ENCODE data around the gene SEMA5B.

Gene SEMA5B

DNA sequence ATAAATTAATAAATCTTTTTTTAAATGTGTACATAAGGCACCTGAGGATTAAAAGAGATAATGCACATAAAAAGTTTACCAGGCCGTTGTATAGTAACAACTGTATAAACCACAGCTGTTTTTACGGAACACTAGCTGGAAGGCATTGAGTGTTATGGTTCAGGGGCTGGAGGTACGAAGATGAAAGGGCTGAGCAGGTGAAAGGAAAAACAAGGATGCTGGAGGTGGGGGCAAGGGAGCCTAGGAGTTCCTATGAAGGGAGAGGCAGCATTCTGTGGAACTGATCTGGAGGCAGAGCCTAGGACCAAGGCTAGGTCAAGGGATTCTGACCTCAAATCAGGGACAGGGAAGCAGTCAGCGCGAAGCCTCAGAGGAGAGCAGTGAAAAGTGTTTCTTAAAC is 8.0 kb downstream of the SEMA5B start:
- Histone ChIP-seq H3K4me2 (ENCODE audit: low read length) (no peak overlapping the region), H3K9ac (ENCODE audit: low read length) (no peak overlapping the region), H3K36me3 (ENCODE audit: insufficient read depth, low read length) (no peaks in the 10 kb centered on the region), H3K27me3 (ENCODE audit: insufficient read depth, low read length) (no peaks in the 10 kb centered on the region), H3K27ac (ENCODE audit: low read depth, low read length, poor library complexity, severe bottlenecking) (no peak overlapping the region), H2AFZ (ENCODE audit: low read length) (no peak overlapping the region), H3K79me2 (ENCODE audit: insufficient read depth, low read length) (no peaks in the 10 kb centered on the region), H3K9me2 (ENCODE audit: low read depth, low read length) (no peaks in the 10 kb centered on the region), H3F3A (ENCODE audit: insufficient read depth, low read length) (no peaks in the 10 kb centered on the region), H3K9me3 (ENCODE audit: low read length) (no peaks in the 10 kb centered on the region), H3K4me1 (ENCODE audit: insufficient read depth, low read length, severe bottlenecking) (no peaks in the 10 kb centered on the region), H4K20me1 (ENCODE audit: insufficient read depth, low read length) (no peaks in the 10 kb centered on the region), H3K4me3 (ENCODE audit: low read depth, low read length, poor library complexity, severe bottlenecking) (no peak overlapping the region)
- TF ChIP-seq, protein P1, sequence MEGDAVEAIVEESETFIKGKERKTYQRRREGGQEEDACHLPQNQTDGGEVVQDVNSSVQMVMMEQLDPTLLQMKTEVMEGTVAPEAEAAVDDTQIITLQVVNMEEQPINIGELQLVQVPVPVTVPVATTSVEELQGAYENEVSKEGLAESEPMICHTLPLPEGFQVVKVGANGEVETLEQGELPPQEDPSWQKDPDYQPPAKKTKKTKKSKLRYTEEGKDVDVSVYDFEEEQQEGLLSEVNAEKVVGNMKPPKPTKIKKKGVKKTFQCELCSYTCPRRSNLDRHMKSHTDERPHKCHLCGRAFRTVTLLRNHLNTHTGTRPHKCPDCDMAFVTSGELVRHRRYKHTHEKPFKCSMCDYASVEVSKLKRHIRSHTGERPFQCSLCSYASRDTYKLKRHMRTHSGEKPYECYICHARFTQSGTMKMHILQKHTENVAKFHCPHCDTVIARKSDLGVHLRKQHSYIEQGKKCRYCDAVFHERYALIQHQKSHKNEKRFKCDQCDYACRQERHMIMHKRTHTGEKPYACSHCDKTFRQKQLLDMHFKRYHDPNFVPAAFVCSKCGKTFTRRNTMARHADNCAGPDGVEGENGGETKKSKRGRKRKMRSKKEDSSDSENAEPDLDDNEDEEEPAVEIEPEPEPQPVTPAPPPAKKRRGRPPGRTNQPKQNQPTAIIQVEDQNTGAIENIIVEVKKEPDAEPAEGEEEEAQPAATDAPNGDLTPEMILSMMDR (IDR thresholded peaks at IDR 0.05; ENCODE audit: low read length): no peak
- TF ChIP-seq EZH2 (IDR thresholded peaks at IDR 0.05; ENCODE audit: borderline replicate concordance, low read length): no peak

DNA sequence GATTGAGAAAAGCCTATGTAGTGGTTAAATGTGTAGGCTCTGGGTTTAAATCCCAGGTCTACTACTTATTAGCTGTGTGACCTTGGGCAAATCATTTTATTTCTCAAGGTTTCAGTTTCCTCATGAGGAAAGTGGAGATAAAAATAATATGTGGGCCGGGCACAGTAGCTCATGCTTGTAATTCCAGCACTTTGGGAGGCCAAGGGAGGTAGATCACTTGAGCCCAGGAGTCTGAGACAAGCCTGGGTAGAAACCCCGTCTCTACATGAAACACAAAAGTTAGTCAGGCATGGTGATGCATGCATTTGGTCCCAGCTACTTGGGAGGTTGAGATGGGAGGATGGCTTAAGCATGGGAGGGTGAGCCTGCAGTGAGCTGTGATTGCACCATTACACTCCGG is 8.4 kb downstream of the SEMA5B start:
- Histone ChIP-seq H3K4me1 (ENCODE audit: insufficient read depth, low read length, severe bottlenecking) (no peaks in the 10 kb centered on the region), H3K4me2 (ENCODE audit: low read length) (no peak overlapping the region), H3F3A (ENCODE audit: insufficient read depth, low read length) (no peaks in the 10 kb centered on the region), H4K20me1 (ENCODE audit: insufficient read depth, low read length) (no peaks in the 10 kb centered on the region), H3K9me3 (ENCODE audit: low read length) (no peaks in the 10 kb centered on the region), H3K27me3 (ENCODE audit: insufficient read depth, low read length) (no peaks in the 10 kb centered on the region), H3K9ac (ENCODE audit: low read length) (no peak overlapping the region), H3K36me3 (ENCODE audit: insufficient read depth, low read length) (no peaks in the 10 kb centered on the region), H3K27ac (ENCODE audit: low read depth, low read length, poor library complexity, severe bottlenecking) (no peak overlapping the region), H3K9me2 (ENCODE audit: low read depth, low read length) (no peaks in the 10 kb centered on the region), H3K79me2 (ENCODE audit: insufficient read depth, low read length) (no peaks in the 10 kb centered on the region), H2AFZ (ENCODE audit: low read length) (no peak overlapping the region), H3K4me3 (ENCODE audit: low read depth, low read length, poor library complexity, severe bottlenecking) (no peak overlapping the region)
- no peak for TF ChIP-seq EZH2 (IDR thresholded peaks at IDR 0.05; ENCODE audit: borderline replicate concordance, low read length)
- TF ChIP-seq, protein P1 (IDR thresholded peaks at IDR 0.05; ENCODE audit: low read length): no peak

DNA sequence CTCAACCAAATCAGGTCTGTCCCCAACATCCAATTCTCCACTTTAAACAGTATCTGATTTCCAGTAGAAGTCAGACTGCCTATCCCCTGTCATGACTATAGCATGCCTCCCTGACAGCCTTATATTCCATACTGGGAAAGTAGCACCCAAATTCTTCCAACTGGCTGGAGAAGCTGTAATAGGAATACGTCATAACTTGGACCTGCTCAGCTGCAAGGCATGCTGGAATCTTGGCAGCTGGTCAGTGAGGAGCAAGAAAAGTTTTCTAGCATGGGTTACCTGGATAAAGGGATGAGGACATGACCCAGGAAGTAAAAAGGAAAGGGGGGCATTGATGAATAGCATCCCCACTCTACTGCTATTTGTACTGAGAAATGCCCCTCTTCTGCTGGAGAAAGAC is 8.9 kb downstream of the SEMA5B start:
- no peak for TF ChIP-seq EZH2 (IDR thresholded peaks at IDR 0.05; ENCODE audit: borderline replicate concordance, low read length)
- TF ChIP-seq, protein P1 (IDR thresholded peaks at IDR 0.05; ENCODE audit: low read length): no peak
- H3K4me3 ChIP-seq (ENCODE audit: low read depth, low read length, poor library complexity, severe bottlenecking): no peak overlapping the region
- no peak overlapping the region for H3K4me2 ChIP-seq (ENCODE audit: low read length)

More for the DNA sequence above, 8.9 kb downstream of the SEMA5B start:
- H3K9ac ChIP-seq (ENCODE audit: low read length): no peak overlapping the region
- no peaks in the 10 kb centered on the region for H3K27me3 ChIP-seq (ENCODE audit: insufficient read depth, low read length)
- H3K9me2 ChIP-seq (ENCODE audit: low read depth, low read length): no peaks in the 10 kb centered on the region
- no peaks in the 10 kb centered on the region for H3K79me2 ChIP-seq (ENCODE audit: insufficient read depth, low read length)
- no peak overlapping the region for H2AFZ ChIP-seq (ENCODE audit: low read length)
- no peaks in the 10 kb centered on the region for H3F3A ChIP-seq (ENCODE audit: insufficient read depth, low read length)
- no peaks in the 10 kb centered on the region for H4K20me1 ChIP-seq (ENCODE audit: insufficient read depth, low read length)
- no peaks in the 10 kb centered on the region for H3K36me3 ChIP-seq (ENCODE audit: insufficient read depth, low read length)
- H3K4me1 ChIP-seq (ENCODE audit: insufficient read depth, low read length, severe bottlenecking): no peaks in the 10 kb centered on the region
- no peaks in the 10 kb centered on the region for H3K9me3 ChIP-seq (ENCODE audit: low read length)
- H3K27ac ChIP-seq (ENCODE audit: low read depth, low read length, poor library complexity, severe bottlenecking): no peak overlapping the region
